MM.1S (cell line): ENCODE measurements around the gene ALDH3B1.

ENCODE experiments used
- EZH2 ChIP-seq: fragments of 300-600 bp; sonication (generic); optimal IDR thresholded peaks from 2 replicates; pipeline ENCODE3; 2017; ENCODE audit warnings: low read depth, mild to moderate bottlenecking, antibody characterized with exemption, low read length, mixed read lengths
- TF ChIP-seq, protein P1 (sequence below): fragments of 300-600 bp; sonication (generic); IDR thresholded peaks from 2 replicates; pipeline ENCODE4 v1.5.1; 2016; ENCODE audit warnings: antibody characterized with exemption, low read length, mixed read lengths

DNA sequence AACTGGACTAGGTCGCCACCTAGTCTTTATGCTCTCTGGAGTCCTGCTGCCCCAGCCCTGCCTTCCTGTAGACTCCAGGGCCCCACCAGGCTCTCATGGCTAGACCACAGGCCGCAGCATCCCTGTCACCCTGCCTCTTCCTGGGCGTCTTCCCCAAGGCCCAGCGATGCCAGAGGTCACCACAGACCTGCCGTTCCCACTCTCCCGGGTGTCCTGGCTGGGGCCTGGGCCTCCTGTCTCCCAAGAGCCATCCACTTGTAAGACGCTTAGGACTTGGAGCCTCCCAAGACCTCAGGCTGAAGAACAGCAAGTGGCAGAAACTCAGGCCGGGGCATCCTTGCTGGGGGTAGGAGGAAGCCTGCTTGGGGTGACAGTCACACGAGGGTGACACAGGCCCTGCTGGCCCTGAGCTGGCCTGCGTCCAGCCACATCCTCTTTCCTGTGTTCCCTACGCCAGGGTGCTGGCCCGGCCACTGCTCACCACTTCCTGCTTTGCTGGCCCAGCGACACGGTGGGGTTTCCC is 26.7 kb downstream of the ALDH3B1 start:
- TF ChIP-seq, protein P1, sequence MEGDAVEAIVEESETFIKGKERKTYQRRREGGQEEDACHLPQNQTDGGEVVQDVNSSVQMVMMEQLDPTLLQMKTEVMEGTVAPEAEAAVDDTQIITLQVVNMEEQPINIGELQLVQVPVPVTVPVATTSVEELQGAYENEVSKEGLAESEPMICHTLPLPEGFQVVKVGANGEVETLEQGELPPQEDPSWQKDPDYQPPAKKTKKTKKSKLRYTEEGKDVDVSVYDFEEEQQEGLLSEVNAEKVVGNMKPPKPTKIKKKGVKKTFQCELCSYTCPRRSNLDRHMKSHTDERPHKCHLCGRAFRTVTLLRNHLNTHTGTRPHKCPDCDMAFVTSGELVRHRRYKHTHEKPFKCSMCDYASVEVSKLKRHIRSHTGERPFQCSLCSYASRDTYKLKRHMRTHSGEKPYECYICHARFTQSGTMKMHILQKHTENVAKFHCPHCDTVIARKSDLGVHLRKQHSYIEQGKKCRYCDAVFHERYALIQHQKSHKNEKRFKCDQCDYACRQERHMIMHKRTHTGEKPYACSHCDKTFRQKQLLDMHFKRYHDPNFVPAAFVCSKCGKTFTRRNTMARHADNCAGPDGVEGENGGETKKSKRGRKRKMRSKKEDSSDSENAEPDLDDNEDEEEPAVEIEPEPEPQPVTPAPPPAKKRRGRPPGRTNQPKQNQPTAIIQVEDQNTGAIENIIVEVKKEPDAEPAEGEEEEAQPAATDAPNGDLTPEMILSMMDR: no peak
- TF ChIP-seq EZH2: no peak
